Measurements from ENCODE around the gene SPINK2. TPM values are rescaled to one million over a fixed set of nuclear protein-coding genes. Genes with fewer than 3 reads are reported as not detected.

Gene SPINK2
- total and polyA plus RNA-seq, 10 of the 15 experiments (the other 5 are each of a cell fraction or from before 2014, with no cell fraction given): 0.13 to 1.0 (median 0.61) TPM; not detected in 1

GRCh38 chr4:56791316-56791715 lies 30.2 kb downstream of the SPINK2 start (continued):
- TF ChIP-seq, protein P1, sequence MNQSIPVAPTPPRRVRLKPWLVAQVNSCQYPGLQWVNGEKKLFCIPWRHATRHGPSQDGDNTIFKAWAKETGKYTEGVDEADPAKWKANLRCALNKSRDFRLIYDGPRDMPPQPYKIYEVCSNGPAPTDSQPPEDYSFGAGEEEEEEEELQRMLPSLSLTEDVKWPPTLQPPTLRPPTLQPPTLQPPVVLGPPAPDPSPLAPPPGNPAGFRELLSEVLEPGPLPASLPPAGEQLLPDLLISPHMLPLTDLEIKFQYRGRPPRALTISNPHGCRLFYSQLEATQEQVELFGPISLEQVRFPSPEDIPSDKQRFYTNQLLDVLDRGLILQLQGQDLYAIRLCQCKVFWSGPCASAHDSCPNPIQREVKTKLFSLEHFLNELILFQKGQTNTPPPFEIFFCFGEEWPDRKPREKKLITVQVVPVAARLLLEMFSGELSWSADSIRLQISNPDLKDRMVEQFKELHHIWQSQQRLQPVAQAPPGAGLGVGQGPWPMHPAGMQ (IDR thresholded peaks at IDR 0.05; ENCODE audit: borderline replicate concordance): no peak
- TF ChIP-seq CHD4 (IDR thresholded peaks at IDR 0.05) (no peak), WRNIP1 (IDR thresholded peaks at IDR 0.05; ENCODE audit: borderline replicate concordance, low read depth, low read length) (no peak), SMAD5 (IDR thresholded peaks at IDR 0.05; ENCODE audit: low read depth) (no peak), RBBP5 (conservative IDR thresholded peaks at IDR 0.05) (no peak), MEF2A (IDR thresholded peaks at IDR 0.05; ENCODE audit: insufficient read depth, low read depth, low read length) (peak; percentile 77), YBX1 (IDR thresholded peaks at IDR 0.05) (no peak), RELA (IDR thresholded peaks at IDR 0.05; ENCODE audit: borderline replicate concordance, partially characterized antibody) (no peak), KLF5 (IDR thresholded peaks at IDR 0.05; ENCODE audit: partially characterized antibody) (no peak), ASH2L (IDR thresholded peaks at IDR 0.05; ENCODE audit: borderline replicate concordance, low read depth) (no peak), EP300 (IDR thresholded peaks at IDR 0.05; ENCODE audit: borderline replicate concordance in 1 of 2, control insufficient read depth in 1 of 2, low read depth in 2 of 2, low read length in 2 of 2) (peak; percentile 17 to 43; a peak in 1 of 4 replicates), PAX8 (IDR thresholded peaks at IDR 0.05) (no peak), POLR2A (IDR thresholded peaks at IDR 0.05; ENCODE audit: low read depth, low read length) (no peak), FOXM1 (IDR thresholded peaks at IDR 0.05; ENCODE audit: low read depth, low read length) (peak; percentile 73; the same call in 1 of the 2 replicates), BRCA1 (IDR thresholded peaks at IDR 0.05; ENCODE audit: low read depth, low read length) (no peak), BMI1 (IDR thresholded peaks at IDR 0.05; ENCODE audit: borderline replicate concordance) (peak; percentile 32; the same call in 1 of the 2 replicates), BHLHE40 (IDR thresholded peaks at IDR 0.05; ENCODE audit: borderline replicate concordance in 1 of 2, low read depth in 2 of 2, low read length in 1 of 2) (no peak), SMAD1 (IDR thresholded peaks at IDR 0.05; ENCODE audit: low read depth, partially characterized antibody) (no peak), CREM (IDR thresholded peaks at IDR 0.05; ENCODE audit: low read depth) (peak; percentile 40; the same call in 1 of the 2 replicates), RB1 (IDR thresholded peaks at IDR 0.05; ENCODE audit: borderline replicate concordance) (no peak), CBX5 (IDR thresholded peaks at IDR 0.05; ENCODE audit: low read depth) (no peak)
- TF ChIP-seq, protein P2, sequence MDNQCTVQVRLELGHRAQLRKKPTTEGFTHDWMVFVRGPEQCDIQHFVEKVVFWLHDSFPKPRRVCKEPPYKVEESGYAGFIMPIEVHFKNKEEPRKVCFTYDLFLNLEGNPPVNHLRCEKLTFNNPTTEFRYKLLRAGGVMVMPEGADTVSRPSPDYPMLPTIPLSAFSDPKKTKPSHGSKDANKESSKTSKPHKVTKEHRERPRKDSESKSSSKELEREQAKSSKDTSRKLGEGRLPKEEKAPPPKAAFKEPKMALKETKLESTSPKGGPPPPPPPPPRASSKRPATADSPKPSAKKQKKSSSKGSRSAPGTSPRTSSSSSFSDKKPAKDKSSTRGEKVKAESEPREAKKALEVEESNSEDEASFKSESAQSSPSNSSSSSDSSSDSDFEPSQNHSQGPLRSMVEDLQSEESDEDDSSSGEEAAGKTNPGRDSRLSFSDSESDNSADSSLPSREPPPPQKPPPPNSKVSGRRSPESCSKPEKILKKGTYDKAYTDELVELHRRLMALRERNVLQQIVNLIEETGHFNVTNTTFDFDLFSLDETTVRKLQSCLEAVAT (IDR thresholded peaks at IDR 0.05): no peak

Measured in GM12878 (cell line).